Head of caudate nucleus (tissue), 42 donors: Measurements from ENCODE around the gene DYNLT4.
"Not testable (repeated sequence)": the region's sequence is repeated elsewhere in the genome, so short reads cannot be mapped to it uniquely, and the experiment has no call there.

Source experiments
- DNase-seq, 42 donors: peaks; one replicate each; pipeline versions ENCODE4 v3.0.0 to v3.0.0-alpha.2; 2020 to 2021; ENCODE audit warnings: mixed read lengths in 7 of 42
- intact Hi-C: fragments of 100-400 bp; cut with DNase I; formaldehyde crosslinking; loops from one replicate; pipeline ENCODE4 v1.15.0; 2022

The DYNLT4 gene

DNA sequence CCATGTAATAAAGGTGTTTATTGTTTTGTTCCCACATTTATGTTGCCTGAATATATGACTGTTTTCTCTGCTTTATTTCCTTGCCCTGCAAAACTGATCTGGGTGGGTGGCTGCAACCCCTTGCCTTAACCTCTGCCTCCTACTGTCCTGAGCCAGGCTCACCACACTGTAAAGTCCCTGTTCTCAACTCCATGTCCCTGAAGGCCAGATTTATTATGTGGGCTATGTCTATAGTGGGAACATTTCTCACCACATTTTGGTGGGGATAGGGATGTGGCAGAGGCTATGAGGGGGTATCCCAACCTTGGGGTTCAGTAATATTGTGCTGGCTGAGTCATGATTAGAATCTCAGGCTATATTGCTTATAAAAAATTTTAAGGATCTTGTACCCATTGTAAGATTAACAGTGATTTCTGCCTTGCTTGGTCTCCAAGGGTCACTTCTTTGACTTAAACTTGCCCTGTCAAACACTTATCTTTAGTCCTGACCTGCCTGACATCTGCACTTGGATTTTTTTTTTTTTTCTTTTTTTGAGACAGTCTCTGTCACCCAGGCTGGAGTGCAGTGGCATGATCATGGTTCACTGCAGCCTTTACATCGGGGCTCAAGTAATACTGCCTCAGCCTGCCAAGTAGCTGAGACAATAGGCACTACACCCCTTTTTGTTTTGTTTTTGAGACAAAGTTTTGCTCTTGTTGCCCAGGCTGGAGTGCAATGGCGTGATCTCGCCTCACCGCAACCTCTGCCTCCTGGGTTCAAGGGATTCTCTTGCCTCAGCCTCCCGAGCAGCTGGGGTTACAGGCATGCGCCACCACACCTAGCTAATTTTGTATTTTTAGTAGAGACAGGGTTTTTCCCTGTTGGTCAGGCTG is 28.2 kb downstream of the DYNLT4 start:
- no peak for DNase-seq
- intact Hi-C loops: loop anchor here (5.0 kb wide), 1 partner anchor 37 kb away; no protein-coding TSS in a partner anchor

DNA sequence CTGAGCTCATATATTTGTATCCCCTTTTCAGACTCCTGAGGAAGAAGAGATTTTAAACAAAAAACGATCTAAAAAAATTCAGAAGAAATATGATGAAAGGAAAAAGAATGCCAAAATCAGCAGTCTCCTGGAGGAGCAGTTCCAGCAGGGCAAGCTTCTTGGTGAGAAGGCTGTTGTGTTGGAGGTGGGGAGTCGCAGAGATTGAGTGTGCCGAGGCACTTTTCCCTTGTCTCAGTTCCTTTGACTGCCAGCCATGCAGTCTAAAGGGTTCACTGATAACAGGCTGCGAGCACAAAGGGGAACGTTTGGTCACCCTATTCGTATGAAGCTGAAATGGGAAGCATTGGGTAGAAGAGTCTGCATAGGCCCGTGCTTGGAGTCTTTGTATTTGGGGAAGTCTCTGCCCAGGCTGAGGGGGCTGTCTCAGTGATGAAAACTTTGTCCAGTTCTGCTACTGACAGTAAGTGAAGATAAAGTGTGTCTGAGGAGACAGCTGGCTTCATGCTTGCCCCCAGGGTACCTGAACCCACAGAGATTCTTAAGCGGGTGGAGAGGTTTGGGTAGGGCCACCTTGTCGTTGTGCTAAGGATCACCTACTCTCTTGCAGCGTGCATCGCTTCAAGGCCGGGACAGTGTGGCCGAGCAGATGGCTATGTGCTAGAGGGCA is 29.0 kb downstream of the DYNLT4 start:
- DNase-seq: no peak
- intact Hi-C loops: loop anchor here (5.0 kb wide), 1 partner anchor 36 kb away; no protein-coding TSS in a partner anchor

DNA sequence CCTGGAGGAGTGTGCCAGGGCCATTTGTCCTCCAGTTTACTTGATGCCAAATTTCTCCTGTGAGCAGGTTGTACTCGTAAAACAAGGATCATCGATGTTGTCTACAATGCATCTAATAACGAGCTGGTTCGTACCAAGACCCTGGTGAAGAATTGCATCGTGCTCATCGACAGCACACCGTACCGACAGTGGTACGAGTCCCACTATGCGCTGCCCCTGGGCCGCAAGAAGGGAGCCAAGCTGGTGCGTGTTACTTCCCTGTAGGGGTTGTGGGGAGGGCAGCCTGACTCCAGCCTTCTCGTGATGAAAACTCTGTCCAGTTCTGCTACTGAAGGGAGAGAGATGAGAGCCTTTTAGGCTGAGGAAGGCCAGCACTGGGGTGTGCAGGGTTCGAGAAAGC is 29.6 kb downstream of the DYNLT4 start:
- no peak for DNase-seq
- intact Hi-C loops: loop anchor here (5.0 kb wide), 1 partner anchor 35 kb away; no protein-coding TSS in a partner anchor

DNA sequence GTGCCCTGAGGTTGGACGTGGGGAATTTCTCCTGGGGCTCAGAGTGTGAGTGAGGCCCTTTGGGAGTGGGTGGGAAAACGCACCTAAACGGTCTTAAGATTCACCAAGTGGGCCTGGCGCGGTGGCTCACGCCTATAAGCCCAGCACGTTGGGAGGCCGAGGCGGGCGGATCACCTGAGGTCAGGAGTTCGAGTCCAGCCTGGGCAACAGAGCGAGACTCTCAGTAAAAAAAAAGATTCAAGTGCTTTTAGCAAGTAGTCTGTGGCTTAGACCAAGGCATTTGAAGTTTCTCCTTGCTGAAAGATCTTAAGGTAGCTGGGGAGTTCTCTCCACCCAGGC is 30.5 kb downstream of the DYNLT4 start:
- no peak for DNase-seq
- intact Hi-C loops: loop anchor here (5.0 kb wide), 1 partner anchor 34 kb away; no protein-coding TSS in a partner anchor

DNA sequence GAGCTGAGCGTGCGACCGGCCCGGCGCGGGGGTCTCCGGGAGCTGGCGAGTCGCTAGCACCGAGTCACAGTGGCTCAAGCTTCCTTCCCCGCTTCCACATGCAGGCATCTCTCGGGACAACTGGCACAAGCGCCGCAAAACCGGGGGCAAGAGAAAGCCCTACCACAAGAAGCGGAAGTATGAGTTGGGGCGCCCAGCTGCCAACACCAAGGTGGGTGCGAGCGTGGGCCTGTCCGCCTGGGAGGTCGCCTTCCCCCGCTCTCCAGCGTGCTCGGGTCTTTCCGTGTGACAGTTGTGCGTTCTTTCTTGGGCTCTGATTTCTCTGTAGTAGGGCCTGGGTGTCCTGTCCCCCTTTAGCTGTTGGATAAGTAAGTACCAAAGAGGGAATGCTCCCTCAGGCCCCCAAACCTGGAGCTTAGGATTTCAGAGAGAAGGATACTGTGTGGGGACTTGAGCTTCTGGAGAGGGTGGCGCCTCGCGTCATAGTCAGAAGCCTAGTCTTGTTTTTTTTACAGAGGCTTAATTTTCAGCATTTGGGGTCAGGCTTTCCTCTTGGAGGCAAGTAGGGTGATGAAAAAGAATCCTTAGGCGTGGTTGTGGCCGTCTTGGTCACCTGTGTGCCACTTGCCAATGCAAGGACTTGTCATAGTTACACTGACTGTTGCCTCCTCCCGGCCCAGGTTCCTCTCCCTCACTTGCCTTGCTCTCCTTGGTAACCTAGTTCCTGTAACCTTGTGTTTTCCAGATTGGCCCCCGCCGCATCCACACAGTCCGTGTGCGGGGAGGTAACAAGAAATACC is 31.0 kb downstream of the DYNLT4 start:
- intact Hi-C loops: loop anchor here (5.0 kb wide), 1 partner anchor 34 kb away; no protein-coding TSS in a partner anchor
- DNase-seq: peak in 10 of 42 donors; percentile 15 to 45 (median 30)

DNA sequence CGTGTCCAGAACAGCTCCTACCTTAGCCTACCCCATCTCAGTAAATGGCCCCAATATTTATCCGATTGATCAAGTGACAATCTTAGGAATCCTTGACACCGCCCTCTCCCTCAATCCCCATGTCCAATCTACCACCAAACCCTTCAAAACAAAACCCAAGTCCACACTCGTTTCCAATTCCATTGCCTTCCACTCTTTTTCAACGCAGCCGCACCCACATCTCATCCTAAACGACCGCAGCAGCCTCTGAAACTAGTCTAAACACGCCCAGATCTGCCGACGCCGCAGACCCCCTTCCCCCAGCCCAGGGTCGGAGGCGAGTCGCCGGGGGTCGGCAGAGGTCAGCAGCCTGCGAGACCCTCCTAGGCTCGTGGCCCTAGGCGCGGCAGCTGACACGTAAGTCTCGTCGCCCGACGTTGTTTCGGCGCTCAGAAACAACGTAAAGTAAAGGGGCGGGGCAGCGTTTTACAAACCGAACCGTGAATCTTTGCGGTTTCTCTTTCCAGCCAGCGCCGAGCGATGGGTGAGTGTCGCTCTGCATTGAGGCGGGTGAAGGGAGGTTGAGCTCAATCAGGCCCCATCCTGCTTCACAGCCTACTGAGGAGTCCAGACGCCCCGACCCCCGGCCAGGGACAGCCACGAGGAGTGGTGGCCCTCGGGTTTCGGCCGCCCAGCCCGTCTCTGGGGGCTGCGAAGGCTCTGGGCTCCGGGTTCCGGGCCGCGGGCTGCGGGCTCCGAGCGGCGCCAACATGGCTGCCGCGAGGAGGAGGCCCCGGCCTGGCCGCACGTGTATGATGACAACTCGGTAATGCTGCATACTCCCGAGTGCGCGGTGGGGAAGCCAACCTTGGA is 31.8 kb downstream of the DYNLT4 start, which contains the start of gene RPS8:
Gene RPS8 (plus strand): TSS at position 463 of the 852 bp plus-strand sequence. CDS start 57 bp downstream, at position 520.
- intact Hi-C loops: loop anchor here (5.0 kb wide), 1 partner anchor 33 kb away; no protein-coding TSS in a partner anchor
- DNase-seq: peak; percentile 85 to 96 (median 92)

DNA sequence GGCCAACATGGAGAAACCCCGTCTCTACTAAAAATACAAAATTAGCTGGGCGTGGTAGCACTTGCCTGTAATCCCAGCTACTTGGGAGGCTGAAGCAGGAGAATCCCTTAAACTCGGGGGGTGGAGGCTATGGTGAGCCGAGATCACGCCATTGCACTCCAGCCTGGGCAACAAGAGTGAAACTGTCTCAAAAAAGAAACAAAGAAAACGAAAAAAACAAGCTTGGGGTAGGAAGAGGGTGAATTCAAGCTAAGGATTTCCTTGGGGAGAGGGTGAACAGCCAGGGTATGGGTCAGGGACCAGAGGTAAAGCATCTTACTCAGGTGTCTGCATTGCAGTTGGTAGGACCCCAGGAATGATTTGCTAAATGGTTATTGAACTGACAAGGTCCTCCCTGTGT is 40.7 kb downstream of the DYNLT4 start:
- intact Hi-C loops, DNase-seq: not testable (repeated sequence)

- no peak for DNase-seq
- intact Hi-C loops: no loop called here
These were observed 46.3 kb downstream of the DYNLT4 start for GRCh38 chr1:44760876-44761275.

DNA sequence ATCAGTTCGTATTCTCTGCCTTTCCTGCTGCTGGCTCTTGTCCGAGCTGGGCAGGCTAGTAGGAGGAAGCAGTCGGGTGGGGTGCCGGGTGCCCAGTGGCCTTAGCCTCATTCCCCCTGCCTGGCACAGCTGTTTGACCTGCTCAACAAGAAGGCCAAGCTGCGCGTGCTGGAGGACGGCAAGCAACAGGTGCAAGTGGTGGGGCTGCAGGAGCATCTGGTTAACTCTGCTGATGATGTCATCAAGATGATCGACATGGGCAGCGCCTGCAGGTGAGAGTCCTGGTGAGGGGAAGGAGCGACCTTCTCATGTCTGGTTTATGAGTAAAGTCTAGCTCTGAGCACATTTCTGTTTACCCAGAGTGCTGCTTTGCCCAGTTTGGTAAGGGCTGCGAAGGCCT is 48.1 kb downstream of the DYNLT4 start:
- intact Hi-C loops: no loop called here

DNA sequence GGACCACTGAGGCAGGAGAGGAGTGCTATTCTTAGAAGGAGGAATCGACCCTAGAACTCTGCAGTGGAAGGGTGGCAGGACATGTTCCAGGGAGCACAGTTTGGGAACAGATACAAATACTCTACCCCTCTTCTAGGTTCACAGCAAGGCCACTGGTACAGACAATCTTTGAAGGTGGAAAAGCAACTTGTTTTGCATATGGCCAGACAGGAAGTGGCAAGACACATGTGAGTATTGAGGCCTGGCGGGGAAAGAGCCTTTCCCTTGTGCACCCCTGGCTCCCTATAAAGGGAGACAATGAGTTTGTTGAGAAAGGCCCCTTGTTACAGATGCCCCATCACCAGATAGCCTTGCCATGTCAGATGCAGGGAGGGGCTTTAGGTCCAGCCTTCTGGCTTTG is 49.7 kb downstream of the DYNLT4 start:
- no peak for DNase-seq

More for the DNA sequence above, 48.1 kb downstream of the DYNLT4 start:
- no peak for DNase-seq

More for the DNA sequence above, 49.7 kb downstream of the DYNLT4 start:
- intact Hi-C loops: no loop called here
